GM19193 (cell line): ENCODE results near the gene ZNF573.

Experiments
- POLR2A ChIP-seq: IDR thresholded peaks from 4 replicates; pipeline ENCODE4 v1.6.1; 2011; ENCODE audit not compliant: insufficient read depth, insufficient read length; ENCODE audit errors: extremely low read depth

ZNF573 gene

GRCh38 chr19:37716140-37716539 is 63.2 kb downstream of the ZNF573 start:
- TF ChIP-seq POLR2A, result no peak

GRCh38 chr19:37706052-37706605 is 73.3 kb downstream of the ZNF573 start:
- TF ChIP-seq POLR2A, result no peak

GRCh38 chr19:37699057-37699456 is 80.3 kb downstream of the ZNF573 start:
- no peak for TF ChIP-seq POLR2A

- no peak for TF ChIP-seq POLR2A
Observed at GRCh38 chr19:37698216-37698615, 81.2 kb downstream of the ZNF573 start.

- TF ChIP-seq POLR2A, result no peak
Observed at GRCh38 chr19:37695144-37695899, 84.1 kb downstream of the ZNF573 start.

- no peak for TF ChIP-seq POLR2A
Observed at GRCh38 chr19:37692956-37693620, 86.3 kb downstream of the ZNF573 start.

- no peak for TF ChIP-seq POLR2A
Observed at GRCh38 chr19:37691881-37692504, 87.4 kb downstream of the ZNF573 start.
